ENCODE data around the gene CYB5B.
"Not testable (repeated sequence)": the region's sequence is repeated elsewhere in the genome, so short reads cannot be mapped to it uniquely, and the experiment has no call there.

The CYB5B gene

DNA sequence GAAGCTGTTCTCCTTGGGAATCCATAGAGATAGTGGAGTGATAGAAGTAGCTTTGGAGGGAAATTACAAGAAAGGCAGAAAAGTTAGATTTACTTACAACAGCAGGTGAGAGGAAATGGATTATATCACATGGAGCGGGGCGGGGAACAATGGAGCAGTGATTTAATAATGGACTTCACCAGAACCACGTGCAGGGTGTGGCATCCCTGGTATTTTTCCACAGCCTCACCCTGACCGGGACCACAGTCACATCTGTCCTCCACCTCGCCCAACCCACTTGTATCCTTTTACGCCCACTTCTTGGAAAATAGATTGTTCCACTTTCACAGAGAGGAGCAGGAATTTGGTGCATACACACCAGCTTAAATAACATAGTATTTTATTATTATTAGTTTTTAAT is 15.9 kb upstream of the CYB5B start:
- no peak for DNase-seq (ENCODE audit: low read depth in 2 of 2)

DNA sequence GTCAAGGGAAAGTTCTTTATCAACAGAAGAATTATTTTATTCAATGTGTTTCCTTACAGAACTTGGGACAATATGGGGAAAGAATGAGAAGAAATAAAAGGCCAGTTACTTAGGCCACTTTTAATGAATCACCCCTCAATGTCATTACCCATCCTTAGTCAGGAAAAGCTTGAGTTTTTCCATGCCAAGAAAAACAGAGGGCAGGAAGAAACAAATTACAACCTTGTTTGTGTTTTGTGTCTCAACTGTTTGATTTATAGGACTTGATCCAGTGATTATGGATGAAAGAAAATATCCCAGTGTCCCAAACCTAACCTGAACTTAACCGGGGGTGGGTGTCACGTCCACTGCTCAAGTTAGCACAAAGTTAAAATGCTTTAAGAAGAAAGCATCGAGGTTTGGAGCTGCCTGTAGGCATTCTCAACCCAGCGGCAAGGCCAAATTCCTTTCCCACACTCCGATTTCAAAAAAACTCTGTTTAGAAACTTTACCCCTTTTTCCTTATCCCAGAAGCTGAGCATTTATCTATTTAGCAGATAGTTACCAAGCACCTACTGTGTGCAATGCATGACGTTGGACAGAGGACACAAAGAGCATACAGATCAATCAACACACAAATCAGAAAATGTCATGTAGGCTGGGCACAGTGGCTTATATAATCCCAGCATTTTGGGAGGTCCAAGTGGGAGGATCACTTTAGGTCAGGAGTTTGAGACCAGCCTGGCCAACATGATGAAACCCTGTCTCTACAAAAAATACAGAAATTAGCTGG is 14.0 kb upstream of the CYB5B start:
- DNase-seq (ENCODE audit: low read depth in 2 of 2): no peak

DNA sequence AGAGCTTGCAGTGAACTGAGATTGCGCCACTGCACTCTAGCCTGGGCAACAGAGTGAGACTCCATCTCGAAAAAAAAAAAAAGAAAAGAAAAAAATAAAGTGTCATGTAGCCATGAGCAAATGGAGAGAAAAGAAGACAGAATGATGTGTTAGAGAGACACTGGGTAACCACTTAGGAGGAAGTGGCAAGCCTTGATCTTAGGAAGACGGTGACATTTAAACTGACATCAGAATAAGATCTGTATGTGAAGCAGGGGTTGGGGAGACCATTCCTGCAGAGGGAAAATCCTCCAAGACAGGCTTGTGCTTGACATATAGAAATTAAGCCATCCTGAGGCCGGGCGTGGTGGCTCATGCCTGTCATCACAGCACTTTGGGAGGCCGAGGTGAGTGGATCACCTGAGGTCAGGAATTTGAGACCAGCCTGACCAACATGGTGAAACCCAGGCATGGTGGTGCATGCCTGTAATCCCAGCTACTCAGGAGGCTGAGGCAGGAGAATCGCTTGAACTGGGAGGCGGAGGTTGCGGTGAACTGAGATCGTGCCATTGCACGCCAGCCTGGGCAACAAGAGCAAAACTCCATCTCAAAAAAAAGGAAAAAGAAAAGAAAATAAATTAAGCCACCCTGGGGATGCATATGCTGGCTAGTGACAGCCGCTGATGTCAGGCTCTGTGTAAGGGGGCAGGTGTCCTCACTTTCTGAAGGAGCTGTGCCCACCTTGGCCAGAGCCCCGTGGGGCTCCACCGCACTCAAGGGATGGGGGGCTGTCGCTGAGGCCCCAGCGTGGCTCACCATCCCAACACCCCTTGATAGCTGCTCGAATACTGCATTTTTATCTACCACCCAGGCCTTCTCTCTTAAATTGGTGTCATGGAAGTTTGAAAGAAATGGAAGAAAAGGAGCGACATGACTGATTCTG is 13.1 kb upstream of the CYB5B start:
- no peak for DNase-seq (ENCODE audit: low read depth in 2 of 2)

DNA sequence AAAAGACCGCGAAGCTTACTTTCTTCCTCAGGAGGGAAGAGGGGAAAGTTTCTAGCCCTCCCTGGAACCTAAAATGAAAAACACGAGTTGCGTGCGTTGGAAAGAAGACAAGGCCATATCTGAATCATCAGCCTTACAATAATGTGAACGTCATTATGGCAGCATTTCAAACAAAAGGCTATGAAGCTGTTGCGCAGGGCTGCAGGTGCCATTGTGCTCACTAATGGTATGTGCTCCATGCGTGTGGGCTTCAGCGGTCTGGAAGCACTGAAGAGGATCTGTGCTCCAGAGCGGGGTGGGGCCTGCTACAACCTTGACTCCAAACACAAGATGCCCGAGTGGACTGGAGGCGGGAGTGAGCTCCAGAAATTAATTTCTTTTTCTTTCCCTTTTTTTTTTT is 12.1 kb upstream of the CYB5B start:
- no peak for DNase-seq (ENCODE audit: low read depth in 2 of 2)

DNA sequence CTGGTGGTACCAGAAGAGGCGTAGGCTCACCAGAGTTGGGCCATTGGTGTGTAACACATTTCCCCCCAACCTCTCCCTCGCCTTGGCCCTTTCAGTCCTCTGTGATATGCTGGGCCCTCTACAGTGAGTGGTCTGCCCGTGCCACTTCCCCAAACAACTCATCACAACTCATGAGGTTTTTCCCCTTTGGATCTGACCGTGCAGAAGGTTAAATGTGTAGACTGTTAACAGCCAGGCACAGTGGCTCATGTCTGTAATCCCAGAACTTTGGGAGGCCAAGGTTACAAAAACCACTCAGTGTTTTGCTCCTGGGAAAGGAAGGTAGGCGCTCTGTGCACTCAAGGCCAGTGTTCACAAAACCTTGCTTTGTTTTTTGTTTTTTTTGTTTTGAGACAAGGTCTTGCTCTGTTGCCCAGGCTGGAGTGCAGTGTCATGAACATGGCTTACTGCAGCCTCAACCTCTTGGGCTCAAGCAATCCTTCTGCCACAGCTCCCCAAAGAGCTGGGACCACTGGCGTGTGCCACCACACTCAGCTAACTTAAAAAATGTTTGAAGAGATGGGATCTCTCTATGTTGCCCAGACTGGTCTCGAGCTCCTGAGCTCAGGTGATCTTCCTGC is 11.3 kb upstream of the CYB5B start:
- DNase-seq (ENCODE audit: low read depth in 2 of 2): no peak

DNA sequence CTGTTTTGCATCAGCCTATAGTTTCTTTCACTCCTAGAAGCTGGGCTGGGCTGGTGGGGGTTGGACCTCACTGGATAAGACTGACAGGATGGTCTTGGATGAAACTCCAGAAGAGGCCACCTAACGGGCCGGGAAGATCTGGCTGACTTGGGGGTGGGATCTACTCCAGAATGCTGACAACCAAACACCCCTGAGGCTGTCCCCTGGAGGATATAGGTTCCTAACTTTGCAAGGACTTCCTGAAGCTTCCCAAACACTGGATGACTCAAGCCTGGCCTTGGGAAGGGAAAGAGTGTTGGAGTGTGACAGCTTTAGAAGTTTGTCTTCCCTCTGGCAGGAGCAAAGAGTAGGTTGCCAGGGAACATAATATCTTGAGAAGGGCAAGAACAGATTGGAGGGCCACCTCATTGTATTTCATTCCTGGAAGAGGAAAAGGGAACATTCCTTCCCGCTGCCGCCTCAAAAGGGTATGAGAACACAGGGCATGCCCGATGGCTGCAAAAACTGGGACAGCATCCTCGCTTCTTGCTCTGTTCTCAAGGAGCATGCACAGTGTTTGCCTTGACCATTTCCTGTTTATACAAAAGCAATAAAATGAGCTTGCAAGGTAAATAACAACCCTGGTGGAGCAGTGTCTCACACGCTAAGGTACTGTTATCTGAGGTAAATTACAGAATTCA is 6.8 kb upstream of the CYB5B start:
- no peak for DNase-seq (ENCODE audit: low read depth in 2 of 2)

DNA sequence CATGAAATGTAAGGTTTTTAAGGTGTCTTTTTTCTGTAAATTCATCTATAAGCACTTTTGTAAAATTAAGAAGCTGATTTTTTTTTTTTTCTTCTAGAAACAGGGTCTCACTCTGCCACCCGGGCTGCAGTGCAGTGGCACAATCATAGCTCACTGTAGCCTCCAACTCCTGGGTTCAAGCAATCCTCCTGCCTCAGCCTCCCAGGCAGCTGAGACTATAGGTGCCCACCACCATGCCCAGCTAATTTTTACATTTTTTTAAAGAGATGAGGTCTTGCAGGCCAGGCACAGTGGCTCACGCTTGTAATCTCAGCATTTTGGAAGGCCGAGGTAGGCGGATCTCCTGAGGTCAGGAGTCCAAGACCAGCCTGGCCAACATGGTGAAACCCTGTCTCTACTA is 4.5 kb upstream of the CYB5B start:
- no peak for DNase-seq (ENCODE audit: low read depth in 2 of 2)

DNA sequence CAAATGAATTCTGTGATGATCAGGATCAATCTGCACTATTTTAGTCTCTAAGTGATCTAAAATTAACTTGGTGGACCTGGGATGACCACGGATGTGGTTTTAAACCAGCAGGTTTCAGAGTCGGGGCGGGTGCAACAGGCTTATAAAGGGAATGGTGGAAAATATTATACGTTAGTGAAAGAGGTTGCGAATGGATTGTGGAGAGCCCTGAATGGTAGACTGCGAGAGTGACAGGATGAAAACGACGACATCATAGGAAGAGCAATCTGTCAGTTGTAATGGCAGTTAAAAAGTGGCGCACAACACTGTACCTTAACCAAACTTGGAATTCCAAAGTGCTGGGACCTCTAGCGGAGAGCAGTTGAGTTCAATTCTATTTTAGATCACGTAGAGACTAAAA is 1.2 kb upstream of the CYB5B start:
- no peak for DNase-seq (ENCODE audit: low read depth in 2 of 2)

DNA sequence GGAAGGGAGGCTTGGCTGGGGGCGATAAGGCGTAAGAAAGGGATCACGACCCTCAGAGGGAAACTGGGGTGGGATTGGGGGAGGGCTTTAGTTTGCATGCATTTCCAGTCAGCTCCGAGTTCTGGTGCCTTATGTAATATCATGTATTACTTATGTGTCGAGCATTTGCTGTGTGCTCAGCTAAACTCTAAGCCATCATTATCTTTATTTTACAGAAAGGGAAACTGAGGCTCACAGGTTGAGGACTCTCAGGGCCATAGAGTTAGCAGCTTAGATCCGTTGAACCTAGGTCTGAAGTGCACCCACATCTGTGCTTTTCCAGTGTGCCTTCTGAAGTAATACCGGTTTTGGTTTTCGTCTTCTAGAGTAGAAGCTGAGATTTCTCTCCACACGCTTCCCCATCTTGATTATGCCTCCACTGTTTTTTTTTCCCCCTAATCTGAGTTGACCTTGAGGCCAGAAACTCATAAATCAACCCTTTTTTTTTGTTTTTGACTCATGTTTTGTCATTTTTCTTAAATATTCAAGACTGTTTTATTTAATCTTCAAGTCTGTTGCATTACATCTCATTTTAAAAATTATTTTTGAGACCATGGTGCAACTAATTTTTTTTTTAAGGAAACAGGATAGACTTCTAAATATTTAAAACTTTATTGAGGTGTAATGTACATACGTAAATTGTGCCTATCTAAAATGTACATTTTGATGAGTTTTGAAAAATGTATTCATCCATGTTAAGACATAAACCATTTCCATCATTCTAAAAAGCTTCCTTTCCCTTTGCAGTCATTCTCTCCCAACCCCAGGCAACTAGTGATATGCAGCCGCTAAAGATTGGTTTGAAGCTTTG is 741 bp downstream of the CYB5B start:
- DNase-seq (ENCODE audit: low read depth in 2 of 2): no peak

DNA sequence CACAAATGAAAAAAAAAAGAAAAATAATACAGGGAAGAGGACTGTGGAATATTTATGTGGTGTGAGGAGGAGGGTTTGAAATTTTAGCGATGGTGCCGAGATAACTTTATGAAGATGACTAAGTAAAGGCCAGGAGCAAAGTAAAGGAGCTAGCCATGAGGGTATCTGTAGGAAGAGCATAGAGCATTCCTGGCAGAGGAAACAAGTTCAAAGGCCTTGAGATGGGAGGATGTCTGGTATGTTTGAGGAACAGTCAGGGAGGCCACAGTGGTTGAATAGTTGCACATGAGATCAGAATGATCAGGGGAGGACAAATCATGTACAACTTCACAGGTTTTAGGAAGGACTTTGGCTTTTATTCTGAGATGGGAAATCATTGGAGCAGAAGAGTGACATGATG is 4.2 kb downstream of the CYB5B start:
- no peak for DNase-seq (ENCODE audit: low read depth in 2 of 2)

DNA sequence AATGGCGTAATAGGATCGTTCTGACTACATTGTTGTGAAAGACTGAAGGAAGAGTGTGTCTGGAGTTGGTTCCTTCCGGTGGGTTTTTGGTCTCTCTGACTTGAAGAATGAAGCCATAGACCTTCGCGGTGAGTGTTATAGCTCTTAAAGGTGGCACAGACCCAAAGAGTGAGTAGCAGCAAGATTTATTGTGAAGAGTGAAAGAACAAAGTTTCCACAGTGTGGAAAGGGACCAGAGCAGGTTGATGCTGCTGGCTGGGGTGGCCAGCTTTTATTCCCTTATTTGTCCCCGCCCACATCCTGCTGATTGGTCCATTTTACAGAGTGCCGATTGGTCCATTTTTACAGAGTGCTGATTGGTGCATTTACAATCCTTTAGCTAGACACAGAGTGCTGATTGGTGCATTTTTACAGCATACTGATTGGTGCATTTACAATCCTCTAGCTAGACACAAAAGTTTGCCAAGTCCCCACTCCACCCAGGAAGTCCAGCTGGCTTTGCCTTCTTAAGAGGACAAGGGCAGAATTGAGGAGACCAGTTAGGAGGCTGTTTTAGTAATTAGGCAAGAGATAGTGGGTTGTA is 4.7 kb downstream of the CYB5B start:
- DNase-seq (ENCODE audit: low read depth in 2 of 2): not testable (repeated sequence)

DNA sequence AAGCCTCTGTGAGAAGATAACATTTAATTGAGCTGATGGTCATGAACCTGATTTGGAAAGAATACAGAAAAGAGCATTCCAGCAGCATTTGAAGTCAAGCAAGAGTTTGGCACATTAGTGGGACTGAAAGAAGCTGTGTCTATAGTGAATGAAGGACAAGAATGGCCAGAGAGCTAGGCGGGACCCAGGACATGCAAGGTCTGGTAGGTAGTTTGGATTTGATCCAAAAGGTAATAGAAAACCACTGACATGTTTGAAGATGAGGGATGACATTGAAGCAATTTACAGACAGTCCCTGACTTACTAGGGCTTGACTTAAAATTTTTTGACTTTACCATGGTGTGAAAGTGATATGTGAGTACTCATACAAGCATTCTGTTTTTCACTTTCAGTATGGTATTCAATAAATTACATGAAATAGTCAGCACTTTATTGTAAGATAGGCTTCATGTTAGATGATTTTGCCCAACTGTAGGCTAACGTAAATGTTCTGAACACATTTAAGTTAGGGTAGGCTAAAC is 7.6 kb downstream of the CYB5B start:
- DNase-seq (ENCODE audit: low read depth in 2 of 2): no peak

DNA sequence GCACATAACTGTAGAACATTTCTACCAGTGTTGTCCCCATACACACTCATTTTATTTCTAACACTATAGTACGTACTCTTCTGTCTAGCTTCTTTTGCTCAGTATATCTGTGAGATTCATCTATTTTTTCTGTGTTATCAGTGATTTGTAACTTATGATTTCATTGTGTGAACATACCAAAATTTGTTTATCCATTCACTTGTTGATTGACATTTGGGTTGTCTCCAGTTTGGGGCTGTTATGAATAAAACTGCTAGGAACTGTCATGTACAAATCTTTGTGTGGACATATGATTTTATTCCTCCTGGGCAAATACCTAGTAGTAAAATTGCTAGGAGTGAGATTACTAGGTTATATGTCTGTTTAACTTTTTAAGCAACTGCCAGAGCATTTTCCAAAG is 9.6 kb downstream of the CYB5B start:
- DNase-seq (ENCODE audit: low read depth in 2 of 2): no peak

DNA sequence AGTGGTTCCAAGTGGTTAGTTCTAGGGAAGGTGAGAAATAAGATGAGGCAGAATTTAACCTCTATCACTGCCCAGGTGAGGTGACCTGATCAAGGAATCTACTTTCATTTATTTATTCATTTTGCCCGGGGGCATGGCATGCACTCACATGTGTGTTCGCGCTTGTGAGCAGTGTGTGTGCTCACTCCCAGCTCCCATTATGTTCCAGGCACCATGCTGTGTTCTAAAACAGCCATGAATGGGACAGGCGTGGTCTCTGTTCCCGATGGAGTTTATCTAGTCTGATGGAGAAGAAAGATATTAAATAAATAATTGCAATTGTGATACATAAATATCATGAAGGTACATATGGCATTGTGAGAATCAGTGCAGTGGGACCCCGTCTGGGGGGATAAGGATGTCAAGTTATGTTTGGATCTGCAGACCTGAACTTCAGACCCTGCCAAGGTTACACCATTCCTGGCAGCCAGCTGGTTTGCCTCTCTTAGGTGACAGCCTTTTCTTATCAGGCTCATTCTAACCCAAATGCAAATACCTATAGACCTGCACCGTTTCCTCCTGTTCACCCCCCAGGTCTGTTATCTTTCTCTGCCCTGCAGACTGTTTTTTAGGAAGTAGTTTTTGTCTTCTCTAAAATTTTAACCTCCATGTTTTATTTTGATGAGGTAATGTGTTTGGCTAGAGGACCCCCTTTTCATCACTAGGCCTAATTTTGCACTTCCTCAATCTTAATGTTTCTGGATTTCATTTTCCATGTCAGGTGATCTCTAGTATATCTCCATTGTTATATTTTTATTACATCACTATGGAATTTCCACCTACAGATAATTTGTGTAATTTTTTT is 11.8 kb downstream of the CYB5B start:
- DNase-seq (ENCODE audit: low read depth in 2 of 2): no peak

DNA sequence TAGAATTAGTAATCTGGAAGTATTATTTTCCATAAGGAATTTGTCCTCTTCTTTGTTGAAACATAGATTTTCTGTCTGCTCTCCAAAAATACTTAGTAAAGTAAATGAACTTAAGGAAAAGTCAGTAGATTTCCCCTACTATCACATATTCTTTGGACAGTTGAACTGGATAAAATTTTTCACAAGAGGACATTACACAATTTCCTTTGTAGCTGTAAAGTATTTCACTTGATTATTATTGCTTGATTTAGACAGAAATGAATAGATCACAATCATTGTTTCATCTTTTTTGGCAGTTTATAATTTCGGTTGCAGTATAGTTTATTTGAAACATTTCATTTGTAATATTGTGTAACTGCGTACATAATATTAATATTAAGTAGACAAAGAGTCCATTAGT is 12.5 kb downstream of the CYB5B start:
- DNase-seq (ENCODE audit: low read depth in 2 of 2): no peak

DNA sequence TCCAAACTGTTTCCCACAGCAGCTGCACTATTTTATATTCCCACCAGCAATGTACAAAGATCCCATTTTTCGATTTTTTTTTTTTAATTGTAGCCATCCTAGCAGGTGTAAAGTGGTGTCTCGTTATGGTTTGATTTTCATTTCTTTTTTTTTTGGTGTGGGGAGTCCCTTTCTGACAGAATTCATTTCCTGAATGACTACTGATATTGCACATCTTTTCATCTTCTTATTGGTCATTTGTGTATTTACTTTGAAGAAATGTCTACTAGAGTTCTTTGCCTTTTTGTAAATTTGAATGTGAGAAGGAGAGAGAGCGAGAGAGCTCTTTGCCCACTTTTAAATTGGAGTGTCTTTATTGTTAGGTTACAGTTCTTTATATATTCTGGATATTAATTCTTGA is 14.0 kb downstream of the CYB5B start:
- DNase-seq (ENCODE audit: low read depth in 2 of 2): no peak

DNA sequence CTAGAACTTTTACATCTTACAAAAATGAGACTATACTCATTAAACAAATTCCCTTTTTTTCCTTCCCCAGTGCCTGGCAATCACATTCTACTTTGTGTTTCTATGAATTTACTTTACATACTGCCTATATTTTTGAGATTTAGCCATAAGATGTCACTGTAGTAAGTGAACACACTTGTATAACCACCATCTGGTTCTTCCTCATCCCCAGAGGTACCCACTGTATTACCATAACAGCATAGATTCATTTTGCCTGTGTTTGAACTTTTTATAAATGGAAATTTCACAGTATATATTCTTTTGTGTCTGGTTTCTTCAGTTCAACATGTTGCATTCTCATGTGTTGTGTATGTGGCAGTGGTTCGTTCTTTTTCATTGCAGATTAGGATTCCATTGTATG is 15.8 kb downstream of the CYB5B start:
- no peak for DNase-seq (ENCODE audit: low read depth in 2 of 2)

DNA sequence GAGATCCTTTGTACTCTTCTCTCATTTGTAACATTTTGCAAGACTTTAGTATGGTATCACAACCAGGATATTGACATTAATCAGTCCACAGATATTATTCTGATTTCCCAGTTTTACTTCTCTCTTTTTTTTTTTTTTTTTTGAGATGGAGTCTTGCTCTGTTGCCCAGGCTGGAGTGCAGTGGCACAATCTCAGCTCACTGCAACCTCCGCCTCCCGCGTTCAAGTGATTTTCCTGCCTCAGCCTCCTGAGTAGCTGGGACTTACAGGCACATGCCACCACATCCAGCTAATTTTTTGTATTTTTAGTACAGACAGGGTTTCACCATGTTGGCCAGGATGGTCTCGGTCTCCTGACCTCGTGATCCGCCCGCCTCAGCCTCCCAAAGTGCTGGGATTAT is 16.6 kb downstream of the CYB5B start:
- not testable (repeated sequence) for DNase-seq (ENCODE audit: low read depth in 2 of 2)

DNA sequence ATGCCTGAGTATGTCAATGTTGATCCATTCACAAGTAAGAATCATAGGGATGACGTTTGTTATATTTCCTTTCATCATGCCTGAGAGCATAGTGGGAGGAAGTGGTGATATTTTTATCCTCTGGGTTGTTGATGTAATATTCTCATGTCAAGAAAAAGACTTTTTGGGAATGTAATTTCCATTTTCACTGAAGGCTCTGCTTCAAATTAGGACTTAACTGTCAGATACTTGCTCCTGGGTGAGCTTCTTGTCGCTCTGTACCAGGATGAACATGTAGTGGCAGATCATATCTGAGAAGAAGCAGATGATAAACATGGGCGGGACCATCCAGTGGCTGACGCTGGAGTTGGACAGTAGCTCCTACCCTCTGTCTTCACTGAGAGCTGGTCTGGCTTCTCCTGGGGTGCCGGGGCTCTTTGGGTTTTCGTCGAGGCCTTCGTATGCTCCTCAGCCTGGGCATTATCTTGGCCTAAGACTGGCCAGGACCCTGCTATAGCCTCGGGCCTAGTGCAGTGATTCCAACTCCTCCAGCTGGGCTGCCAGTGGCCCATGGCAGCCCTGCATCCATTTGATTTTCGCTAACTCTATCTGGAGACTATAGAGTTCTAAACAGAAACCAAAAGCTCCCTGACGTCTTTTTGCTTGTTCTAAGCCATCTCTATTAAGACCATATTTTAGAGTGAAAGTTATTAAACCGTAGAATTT is 19.7 kb downstream of the CYB5B start:
- DNase-seq (ENCODE audit: low read depth in 2 of 2): no peak

All from stimulated activated CD8-positive, alpha-beta memory T cell treated with anti-CD3 and anti-CD28 coated beads, Interleukin-7, amount 100 ng/mL, for 4 hours (primary cell).